ENCODE data around the gene FBXO44.

GRCh38 chr1:11708554-11709350 lies 54.1 kb downstream of the FBXO44 start:
- TF ChIP-seq, protein P1, sequence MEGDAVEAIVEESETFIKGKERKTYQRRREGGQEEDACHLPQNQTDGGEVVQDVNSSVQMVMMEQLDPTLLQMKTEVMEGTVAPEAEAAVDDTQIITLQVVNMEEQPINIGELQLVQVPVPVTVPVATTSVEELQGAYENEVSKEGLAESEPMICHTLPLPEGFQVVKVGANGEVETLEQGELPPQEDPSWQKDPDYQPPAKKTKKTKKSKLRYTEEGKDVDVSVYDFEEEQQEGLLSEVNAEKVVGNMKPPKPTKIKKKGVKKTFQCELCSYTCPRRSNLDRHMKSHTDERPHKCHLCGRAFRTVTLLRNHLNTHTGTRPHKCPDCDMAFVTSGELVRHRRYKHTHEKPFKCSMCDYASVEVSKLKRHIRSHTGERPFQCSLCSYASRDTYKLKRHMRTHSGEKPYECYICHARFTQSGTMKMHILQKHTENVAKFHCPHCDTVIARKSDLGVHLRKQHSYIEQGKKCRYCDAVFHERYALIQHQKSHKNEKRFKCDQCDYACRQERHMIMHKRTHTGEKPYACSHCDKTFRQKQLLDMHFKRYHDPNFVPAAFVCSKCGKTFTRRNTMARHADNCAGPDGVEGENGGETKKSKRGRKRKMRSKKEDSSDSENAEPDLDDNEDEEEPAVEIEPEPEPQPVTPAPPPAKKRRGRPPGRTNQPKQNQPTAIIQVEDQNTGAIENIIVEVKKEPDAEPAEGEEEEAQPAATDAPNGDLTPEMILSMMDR (IDR thresholded peaks at IDR 0.05; ENCODE audit: poor library complexity, severe bottlenecking), result no peak
- no peak for TF ChIP-seq POLR2AphosphoS5 (IDR thresholded peaks at IDR 0.05)
- TF ChIP-seq, protein P2, sequence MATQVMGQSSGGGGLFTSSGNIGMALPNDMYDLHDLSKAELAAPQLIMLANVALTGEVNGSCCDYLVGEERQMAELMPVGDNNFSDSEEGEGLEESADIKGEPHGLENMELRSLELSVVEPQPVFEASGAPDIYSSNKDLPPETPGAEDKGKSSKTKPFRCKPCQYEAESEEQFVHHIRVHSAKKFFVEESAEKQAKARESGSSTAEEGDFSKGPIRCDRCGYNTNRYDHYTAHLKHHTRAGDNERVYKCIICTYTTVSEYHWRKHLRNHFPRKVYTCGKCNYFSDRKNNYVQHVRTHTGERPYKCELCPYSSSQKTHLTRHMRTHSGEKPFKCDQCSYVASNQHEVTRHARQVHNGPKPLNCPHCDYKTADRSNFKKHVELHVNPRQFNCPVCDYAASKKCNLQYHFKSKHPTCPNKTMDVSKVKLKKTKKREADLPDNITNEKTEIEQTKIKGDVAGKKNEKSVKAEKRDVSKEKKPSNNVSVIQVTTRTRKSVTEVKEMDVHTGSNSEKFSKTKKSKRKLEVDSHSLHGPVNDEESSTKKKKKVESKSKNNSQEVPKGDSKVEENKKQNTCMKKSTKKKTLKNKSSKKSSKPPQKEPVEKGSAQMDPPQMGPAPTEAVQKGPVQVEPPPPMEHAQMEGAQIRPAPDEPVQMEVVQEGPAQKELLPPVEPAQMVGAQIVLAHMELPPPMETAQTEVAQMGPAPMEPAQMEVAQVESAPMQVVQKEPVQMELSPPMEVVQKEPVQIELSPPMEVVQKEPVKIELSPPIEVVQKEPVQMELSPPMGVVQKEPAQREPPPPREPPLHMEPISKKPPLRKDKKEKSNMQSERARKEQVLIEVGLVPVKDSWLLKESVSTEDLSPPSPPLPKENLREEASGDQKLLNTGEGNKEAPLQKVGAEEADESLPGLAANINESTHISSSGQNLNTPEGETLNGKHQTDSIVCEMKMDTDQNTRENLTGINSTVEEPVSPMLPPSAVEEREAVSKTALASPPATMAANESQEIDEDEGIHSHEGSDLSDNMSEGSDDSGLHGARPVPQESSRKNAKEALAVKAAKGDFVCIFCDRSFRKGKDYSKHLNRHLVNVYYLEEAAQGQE (IDR thresholded peaks at IDR 0.05; ENCODE audit: borderline replicate concordance), result no peak
